ENCODE results near the gene GDI1. TPM values are rescaled to one million over a fixed set of nuclear protein-coding genes. Genes with fewer than 3 reads are reported as not detected.
A peak's percentile ranks its signal among the peaks of the same experiment; 100 is the strongest.

GDI1 gene
- polyA plus RNA-seq, 1 of the 3 experiments (the other 2 are of a cell fraction): 408 TPM

DNA sequence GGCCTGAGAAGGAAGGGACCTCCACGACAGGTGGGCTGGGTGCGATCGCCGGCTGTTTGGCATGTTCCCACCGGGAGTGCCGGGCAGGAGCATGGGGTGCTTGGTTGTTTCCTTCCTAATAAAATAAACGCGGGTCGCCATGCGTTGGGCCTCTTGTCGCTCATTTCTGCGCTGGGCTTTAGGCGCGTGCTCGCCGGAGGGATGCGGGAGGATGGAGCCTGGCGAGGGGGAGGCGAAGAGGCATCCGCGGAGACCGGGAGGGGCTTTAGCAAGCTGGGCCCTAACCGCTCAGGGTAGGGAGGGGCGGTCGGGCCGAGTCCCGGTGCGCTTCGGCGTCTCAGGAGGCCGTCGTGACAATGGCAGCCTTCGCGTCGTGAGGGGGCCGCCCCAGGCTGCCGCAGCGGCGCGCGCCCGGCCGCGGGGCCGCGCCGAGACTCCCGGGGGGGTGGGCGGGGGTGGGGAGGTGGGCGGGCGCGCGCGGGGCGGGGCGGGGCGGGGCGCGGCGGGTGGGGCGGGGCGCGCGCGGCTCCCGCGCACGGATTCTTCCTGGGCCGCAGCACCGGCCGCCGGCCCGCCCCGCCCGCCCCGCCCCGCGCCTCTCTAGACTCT is 476 bp upstream of the GDI1 start:
- H3K27me3 ChIP-seq (ENCODE audit: insufficient read depth): no peaks in the 10 kb centered on the region; the same call in 1 of the 2 replicates
- peak; percentile 91 for DNase-seq
- peak overlapping the region in 1 of 2 experiments; percentile 64; a peak in 3 of 4 replicates for H3K4me3 ChIP-seq (ENCODE audit: low read depth in 2 of 2, low read length in 1 of 2)
- H3K79me2 ChIP-seq (ENCODE audit: insufficient read depth): peaks cover 36% of the 10 kb centered on the region
- H3K36me3 ChIP-seq (replicated peaks in 1 of 2; ENCODE audit: control insufficient read depth in 1 of 2, insufficient read depth in 2 of 2, low read length in 1 of 2): peaks cover 0 to 20% of the 10 kb centered on the region in 2 experiments
- peak overlapping the region in 1 of 2 experiments; percentile 79; a peak in 1 of 4 replicates for H3K27ac ChIP-seq (ENCODE audit: low read depth in 2 of 2, low read length in 1 of 2)
- H3K9me2 ChIP-seq: no peaks in the 10 kb centered on the region
- TF ChIP-seq RAD21 (IDR thresholded peaks at IDR 0.05; ENCODE audit: low read length) (no peak), GABPA (IDR thresholded peaks at IDR 0.05; ENCODE audit: low read depth) (no peak), TCF12 (IDR thresholded peaks at IDR 0.05) (no peak), RCOR1 (IDR thresholded peaks at IDR 0.05; ENCODE audit: low read length) (no peak), MAX (IDR thresholded peaks at IDR 0.05; ENCODE audit: low read depth) (no peak), TAF1 (IDR thresholded peaks at IDR 0.05; ENCODE audit: borderline replicate concordance, low read depth, low read length) (no peak), CTCF (IDR thresholded peaks at IDR 0.05) (no peak), TEAD4 (IDR thresholded peaks at IDR 0.05; ENCODE audit: borderline replicate concordance, insufficient read depth) (no peak), ELF1 (IDR thresholded peaks at IDR 0.05) (no peak), FOSL2 (IDR thresholded peaks at IDR 0.05; ENCODE audit: borderline replicate concordance, low read depth) (no peak), GATA2 (CRISPR knock-in tag; IDR thresholded peaks at IDR 0.05) (no peak), NFIC (IDR thresholded peaks at IDR 0.05; ENCODE audit: borderline replicate concordance) (no peak), CHD2 (IDR thresholded peaks at IDR 0.05; ENCODE audit: low read length, partially characterized antibody) (no peak), YY1 (IDR thresholded peaks at IDR 0.05; ENCODE audit: low read depth) (no peak), MEF2A (IDR thresholded peaks at IDR 0.05; ENCODE audit: borderline replicate concordance, low read depth) (no peak)
- TF ChIP-seq, protein P1, sequence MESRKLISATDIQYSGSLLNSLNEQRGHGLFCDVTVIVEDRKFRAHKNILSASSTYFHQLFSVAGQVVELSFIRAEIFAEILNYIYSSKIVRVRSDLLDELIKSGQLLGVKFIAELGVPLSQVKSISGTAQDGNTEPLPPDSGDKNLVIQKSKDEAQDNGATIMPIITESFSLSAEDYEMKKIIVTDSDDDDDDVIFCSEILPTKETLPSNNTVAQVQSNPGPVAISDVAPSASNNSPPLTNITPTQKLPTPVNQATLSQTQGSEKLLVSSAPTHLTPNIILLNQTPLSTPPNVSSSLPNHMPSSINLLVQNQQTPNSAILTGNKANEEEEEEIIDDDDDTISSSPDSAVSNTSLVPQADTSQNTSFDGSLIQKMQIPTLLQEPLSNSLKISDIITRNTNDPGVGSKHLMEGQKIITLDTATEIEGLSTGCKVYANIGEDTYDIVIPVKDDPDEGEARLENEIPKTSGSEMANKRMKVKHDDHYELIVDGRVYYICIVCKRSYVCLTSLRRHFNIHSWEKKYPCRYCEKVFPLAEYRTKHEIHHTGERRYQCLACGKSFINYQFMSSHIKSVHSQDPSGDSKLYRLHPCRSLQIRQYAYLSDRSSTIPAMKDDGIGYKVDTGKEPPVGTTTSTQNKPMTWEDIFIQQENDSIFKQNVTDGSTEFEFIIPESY (IDR thresholded peaks at IDR 0.05; ENCODE audit: borderline replicate concordance, low read depth): no peak
- TF ChIP-seq, protein P2, sequence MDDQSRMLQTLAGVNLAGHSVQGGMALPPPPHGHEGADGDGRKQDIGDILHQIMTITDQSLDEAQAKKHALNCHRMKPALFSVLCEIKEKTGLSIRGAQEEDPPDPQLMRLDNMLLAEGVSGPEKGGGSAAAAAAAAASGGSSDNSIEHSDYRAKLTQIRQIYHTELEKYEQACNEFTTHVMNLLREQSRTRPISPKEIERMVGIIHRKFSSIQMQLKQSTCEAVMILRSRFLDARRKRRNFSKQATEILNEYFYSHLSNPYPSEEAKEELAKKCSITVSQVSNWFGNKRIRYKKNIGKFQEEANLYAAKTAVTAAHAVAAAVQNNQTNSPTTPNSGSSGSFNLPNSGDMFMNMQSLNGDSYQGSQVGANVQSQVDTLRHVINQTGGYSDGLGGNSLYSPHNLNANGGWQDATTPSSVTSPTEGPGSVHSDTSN (IDR thresholded peaks at IDR 0.05): no peak
- H3F3A ChIP-seq (replicated peaks; ENCODE audit: insufficient read depth): no peaks in the 10 kb centered on the region
- H2AFZ ChIP-seq (ENCODE audit: low read depth): no peak overlapping the region
- ChIA-PET CTCF (interaction anchor here (2.1 kb wide), 1 partner anchor 37 kb away, joined by 6 read pairs; the partner anchor contains the start of gene RPL10), POLR2A (interaction anchor here (1.0 kb wide), 1 partner anchor 24 kb away, joined by 3 read pairs; no protein-coding TSS in a partner anchor)
- WGBS (ENCODE audit: low lambda C conversion rate): 32% methylated on average over 21 of the region's 78 CpGs
- H4K20me1 ChIP-seq (ENCODE audit: insufficient read depth): peaks cover 27% of the 10 kb centered on the region; the same call in 1 of the 2 replicates
- peak overlapping the region; percentile 65 for H3K9ac ChIP-seq
- no peak overlapping the region; the same call in 1 of the 2 replicates for H3K4me2 ChIP-seq
- peaks cover 0 to 16% of the 10 kb centered on the region in 2 experiments; a peak in 1 of 4 replicates for H3K4me1 ChIP-seq (ENCODE audit: control insufficient read depth in 1 of 2, insufficient read depth in 2 of 2, low read depth in 1 of 2, low read length in 1 of 2)
- no peaks in the 10 kb centered on the region for H3K9me3 ChIP-seq
